Heart left ventricle (tissue), 13 donors: ENCODE results near the gene KIAA1191.

Experiments
- CTCF ChIP-seq, 12 donors: fragments of 200-600 bp; sonication (generic) in 4 of 12; IDR thresholded peaks; one replicate each; pipeline versions ENCODE4 v1.5.0 to v1.8.0; 2018 to 2022; ENCODE audit warnings: antibody characterized with exemption in 12 of 12, mild to moderate bottlenecking in 5 of 12
- POLR2A ChIP-seq, 2 donors: fragments of 450-650 bp; IDR thresholded peaks; one replicate each; pipeline ENCODE4 v1.6.1; 2017; ENCODE audit warnings: antibody characterized with exemption in 2 of 2, mild to moderate bottlenecking in 2 of 2, moderate library complexity in 2 of 2
- donor health status: ischemic (EF 13 %, LVEDD 7.1; RV severe dilation, severe dysfunction).
- donor health status: DM: no; HTN: yes; CAD: no.
- donor health status: DM: no; HTN: no; CAD: no.
- donor health status: ischemic (EF 25% LVEDD 6.9; RV normal size, moderate dysfunction).
- donor health status: ischemic (EF 25% LVEDD 5.7; RV mildly dilated, moderate dysfunction).
- donor health status: ischemic (EF 35%, LVEDD 5.7; RV mildly dilated, moderate dysfunction).
- donor health status: nonischemic (EF 11% LVEDD 7.7; RV severe dilation, severe dysfunction).
- donor health status: DM: yes; HTN: yes; CAD: no.
- donor health status: PGD.
- donor health status: ischemic (EF 29% LVEDD 5.4; RV normal size, mild dysfunction).
- donor health status: nonischemic (EF 23%, LVEDD 6.1; RV moderate dilation, normal function).

- TF ChIP-seq CTCF (IDR thresholded peaks at IDR 0.05): no peak
- no peak for TF ChIP-seq POLR2A (IDR thresholded peaks at IDR 0.05)
Observed at GRCh38 chr5:176392526-176392925, 31.0 kb upstream of the KIAA1191 start.
